K562 treated with DMSO at 1 percent for 48 hours (cell line): ENCODE measurements around the gene SCN10A. TPM values are rescaled to one million over a fixed set of nuclear protein-coding genes. Genes with fewer than 3 reads are reported as not detected.

Experiments used
- total RNA-seq: library from RNA; unstranded; fragments of 300-600 nt; gene quantifications from 2 replicates; pipeline ENCODE4 v1.2.3, GENCODE V29; 2022; ENCODE audit warnings: low replicate concordance; ENCODE audit errors: extremely low read depth

Gene SCN10A
- not detected in 2 replicates for total RNA-seq

GRCh38 chr3:38816026-38816425 is at the start of gene SCN10A:
SCN10A (minus strand) TSS chr3:38816217; CDS start chr3:38794010, 22,207 bp downstream.

GRCh38 chr3:38649500-38650247 is 166.3 kb downstream of the SCN10A start, which contains the start of gene SCN5A:
SCN5A (minus strand) TSS chr3:38649687; CDS start chr3:38633307, 16,380 bp downstream.

Other genes starting within 250 kb of the SCN10A start
- not detected in 2 replicates for gene SCN5A, start 166.5 kb downstream of the SCN10A start, total RNA-seq
- not detected in 2 replicates for gene SCN11A, start 235.7 kb upstream of the SCN10A start, total RNA-seq
- not detected in 2 replicates for gene WDR48, start 235.8 kb upstream of the SCN10A start, total RNA-seq